Esophagus muscularis mucosa (tissue), 3 donors: ENCODE results near the gene MOGAT2.

ENCODE experiments used
- CTCF ChIP-seq, 3 experiments: fragments of 200-600 bp in 2 of 3; fragments of 450-650 bp in 1 of 3; sonication (generic) in 2 of 3; IDR thresholded peaks; one replicate each; pipeline ENCODE4 v1.5.1; 2017 to 2019; ENCODE audit warnings: antibody characterized with exemption in 3 of 3, mild to moderate bottlenecking in 2 of 3, moderate library complexity in 1 of 3
- POLR2A ChIP-seq: fragments of 450-650 bp; IDR thresholded peaks from one replicate; pipeline ENCODE4 v1.6.1; 2017; ENCODE audit warnings: antibody characterized with exemption, moderate library complexity, mild to moderate bottlenecking, low read depth

GRCh38 chr11:75705541-75705940 lies 12.1 kb upstream of the MOGAT2 start:
- no peak for TF ChIP-seq POLR2A
- TF ChIP-seq CTCF (IDR thresholded peaks at IDR 0.05): no peak
